ENCODE measurements around the gene ZNF445. TPM values are rescaled to one million over a fixed set of nuclear protein-coding genes. Genes with fewer than 3 reads are reported as not detected.
"Not testable (repeated sequence)": the region's sequence is repeated elsewhere in the genome, so short reads cannot be mapped to it uniquely, and the experiment has no call there.

Gene ZNF445
- total RNA-seq, 2 experiments from 2014 or later, result 17.9 to 24.0 TPM

GRCh38 chr3:44419116-44419922, 58.2 kb downstream of the ZNF445 start:
- H3K27ac Mint-ChIP-seq, result no peak overlapping the region
- CTCF ChIA-PET, result no interaction called here
- H3K9me3 Mint-ChIP-seq (ENCODE audit: low read depth), result no peaks in the 10 kb centered on the region

GRCh38 chr3:44418549-44418948, 58.9 kb downstream of the ZNF445 start:
- Mint-ChIP-seq H3K4me1 (no peaks in the 10 kb centered on the region), H3K9me3 (ENCODE audit: low read depth) (no peaks in the 10 kb centered on the region), H3K27me3 (no peaks in the 10 kb centered on the region), H3K27ac (no peak overlapping the region), H3K4me3 (no peak overlapping the region), H3K36me3 (no peaks in the 10 kb centered on the region)
- CTCF ChIA-PET, result no interaction called here
- DNase-seq (no peak), ATAC-seq (no peak)

More at GRCh38 chr3:44419116-44419922, 58.2 kb downstream of the ZNF445 start:
- no peak overlapping the region for H3K4me3 Mint-ChIP-seq
- no peaks in the 10 kb centered on the region for H3K4me1 Mint-ChIP-seq
- DNase-seq (peak; percentile 23), ATAC-seq (no peak)
- no peaks in the 10 kb centered on the region for H3K27me3 Mint-ChIP-seq
- H3K36me3 Mint-ChIP-seq, result no peaks in the 10 kb centered on the region

- CTCF ChIA-PET; ATAC-seq; H3K4me3 Mint-ChIP-seq; H3K36me3 Mint-ChIP-seq; H3K4me1 Mint-ChIP-seq; H3K27me3 Mint-ChIP-seq; H3K9me3 Mint-ChIP-seq (ENCODE audit: low read depth); H3K27ac Mint-ChIP-seq; DNase-seq: not testable (repeated sequence)
Measured at GRCh38 chr3:44418118-44418517, 59.4 kb downstream of the ZNF445 start.

DNA sequence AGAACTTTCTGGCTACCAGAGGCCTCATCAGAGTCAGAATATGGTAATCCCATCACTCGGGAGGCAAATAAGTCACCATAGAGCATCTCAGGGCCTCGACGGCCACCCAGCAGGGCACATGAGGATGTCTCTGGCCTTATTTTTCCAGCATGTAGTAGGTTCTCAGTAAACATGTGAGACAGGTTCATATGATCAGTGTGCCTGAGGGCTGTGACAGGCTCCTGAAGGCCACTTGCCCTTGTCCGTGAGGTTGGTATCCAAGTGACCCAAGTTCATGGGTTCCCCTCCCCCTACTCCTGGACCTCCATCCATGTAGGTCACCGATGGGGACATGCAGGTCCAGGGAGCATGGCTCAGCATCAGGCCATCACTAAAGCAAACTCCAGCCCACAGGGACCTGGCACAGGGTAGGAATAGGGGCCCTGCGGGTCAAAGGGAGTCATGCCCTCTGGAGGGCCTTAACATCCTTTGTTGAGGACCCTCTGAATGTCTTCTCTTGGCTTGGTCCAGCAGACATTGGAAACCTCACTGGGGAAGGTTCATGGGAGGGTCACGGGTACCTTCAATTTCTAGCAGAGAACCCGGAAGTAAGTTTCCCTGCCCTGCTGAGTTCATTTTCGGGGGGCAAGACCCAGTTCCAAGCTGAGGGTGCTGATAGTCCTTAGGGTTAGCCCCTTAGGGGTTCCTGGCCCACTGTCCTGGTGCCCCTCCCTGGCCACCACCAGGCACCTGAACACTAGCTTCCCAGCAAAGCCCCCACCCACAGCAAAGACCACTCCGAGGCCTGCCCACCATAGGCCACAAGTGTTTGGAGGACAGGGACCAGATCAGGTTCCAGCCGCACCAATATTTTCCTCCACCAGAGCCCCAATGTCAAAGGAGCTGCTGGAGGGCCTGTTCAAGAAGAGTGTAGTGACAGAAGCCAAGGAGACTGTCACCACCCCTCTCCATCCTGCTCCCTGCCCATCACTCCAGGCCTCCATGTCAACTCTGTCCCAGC, 61.1 kb downstream of the ZNF445 start:
- Mint-ChIP-seq H3K4me1 (no peaks in the 10 kb centered on the region), H3K36me3 (no peaks in the 10 kb centered on the region), H3K27ac (no peak overlapping the region), H3K4me3 (no peak overlapping the region), H3K9me3 (ENCODE audit: low read depth) (no peaks in the 10 kb centered on the region), H3K27me3 (no peaks in the 10 kb centered on the region)
- ATAC-seq, result no peak
- DNase-seq, result peak; percentile 23
- CTCF ChIA-PET, result no interaction called here

DNA sequence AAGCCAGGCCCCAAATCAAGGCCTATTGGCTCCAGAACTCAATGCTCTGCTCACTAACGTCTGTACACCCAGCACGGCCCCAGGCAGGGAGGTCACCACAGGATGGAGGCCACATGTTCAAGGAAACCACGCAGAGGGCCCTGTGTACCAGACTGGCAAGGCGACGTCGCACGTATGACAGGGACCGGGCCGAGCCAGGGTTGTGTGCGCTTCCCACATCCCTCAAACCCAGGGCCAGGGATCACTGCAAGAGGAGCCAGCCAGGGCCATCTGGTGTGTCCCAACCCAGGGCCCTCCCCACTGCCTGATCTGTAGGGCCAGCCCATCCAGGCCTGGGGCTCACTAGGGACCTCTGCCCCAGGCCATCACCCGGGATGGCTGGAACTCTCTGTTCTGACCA, 62.0 kb downstream of the ZNF445 start:
- no peak for ATAC-seq
- Mint-ChIP-seq H3K4me3 (no peak overlapping the region), H3K4me1 (no peaks in the 10 kb centered on the region), H3K27ac (no peak overlapping the region), H3K9me3 (ENCODE audit: low read depth) (no peaks in the 10 kb centered on the region), H3K27me3 (no peaks in the 10 kb centered on the region), H3K36me3 (no peaks in the 10 kb centered on the region)
- CTCF ChIA-PET, result no interaction called here
- no peak for DNase-seq

DNA sequence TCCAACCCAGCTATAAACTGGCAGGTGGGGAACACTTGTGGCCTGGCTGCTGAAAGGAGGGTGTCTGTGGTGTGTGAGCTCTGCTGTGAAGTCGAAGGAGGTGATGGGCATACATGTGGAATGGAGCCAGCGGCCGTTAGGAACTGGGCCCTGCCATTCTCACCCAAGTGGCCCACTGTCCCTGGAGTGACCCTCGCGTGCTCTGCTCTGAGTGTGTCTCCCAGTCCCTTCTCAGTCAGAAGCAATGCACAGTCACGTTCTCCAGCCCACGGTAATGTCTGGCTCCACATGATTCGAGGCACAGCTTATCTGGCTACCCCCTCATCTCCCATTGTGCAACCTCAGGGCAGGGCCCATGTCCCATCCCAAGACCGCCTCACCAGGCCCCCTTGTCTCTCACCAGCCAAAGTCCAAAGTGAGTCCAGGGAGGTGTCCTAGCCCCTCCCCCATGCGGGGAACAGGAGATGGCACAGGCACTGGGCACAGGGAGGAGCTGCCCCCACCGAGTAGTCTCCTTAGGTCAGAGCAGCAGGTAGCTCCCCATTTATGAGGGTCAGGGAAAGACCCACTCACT, 62.9 kb downstream of the ZNF445 start:
- H3K4me1 Mint-ChIP-seq, result no peaks in the 10 kb centered on the region
- DNase-seq, result no peak
- no peak for ATAC-seq
- H3K27ac Mint-ChIP-seq, result no peak overlapping the region
- no peaks in the 10 kb centered on the region for H3K27me3 Mint-ChIP-seq
- no peaks in the 10 kb centered on the region for H3K9me3 Mint-ChIP-seq (ENCODE audit: low read depth)
- CTCF ChIA-PET, result no interaction called here
- H3K4me3 Mint-ChIP-seq, result no peak overlapping the region
- no peaks in the 10 kb centered on the region for H3K36me3 Mint-ChIP-seq

DNA sequence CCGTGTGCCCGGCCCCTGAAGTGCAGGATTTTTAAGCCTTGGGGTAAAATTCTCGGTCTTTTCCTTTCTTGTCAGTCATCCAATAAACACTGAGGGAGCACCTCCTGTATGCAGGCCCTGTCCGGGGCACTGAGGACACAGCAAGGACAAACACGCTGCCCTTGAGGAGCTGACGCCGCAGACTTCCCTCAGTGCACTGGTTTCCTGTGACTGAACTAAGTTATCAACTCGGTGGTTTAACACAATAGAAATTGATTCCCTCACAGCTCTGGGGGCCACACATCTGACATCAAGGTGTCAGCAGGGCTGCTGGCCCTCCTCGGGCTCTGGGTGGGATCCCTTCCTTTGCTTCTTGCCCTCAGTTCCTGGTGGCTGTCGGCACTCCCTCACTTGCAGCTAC, 65.1 kb downstream of the ZNF445 start:
- Mint-ChIP-seq H3K27me3 (no peaks in the 10 kb centered on the region), H3K4me3 (no peak overlapping the region), H3K9me3 (ENCODE audit: low read depth) (no peaks in the 10 kb centered on the region), H3K27ac (no peak overlapping the region), H3K4me1 (no peaks in the 10 kb centered on the region), H3K36me3 (no peaks in the 10 kb centered on the region)
- CTCF ChIA-PET, result no interaction called here
- DNase-seq, result no peak
- ATAC-seq, result no peak

GRCh38 chr3:44411031-44411645, 66.3 kb downstream of the ZNF445 start:
- Mint-ChIP-seq H3K36me3 (no peaks in the 10 kb centered on the region), H3K27me3 (no peaks in the 10 kb centered on the region), H3K4me1 (no peaks in the 10 kb centered on the region), H3K4me3 (no peak overlapping the region), H3K27ac (no peak overlapping the region), H3K9me3 (ENCODE audit: low read depth) (no peaks in the 10 kb centered on the region)
- no peak for ATAC-seq
- CTCF ChIA-PET, result no interaction called here
- DNase-seq, result no peak

GRCh38 chr3:44409640-44410410, 67.6 kb downstream of the ZNF445 start:
- CTCF ChIA-PET, result no interaction called here
- Mint-ChIP-seq H3K4me1 (no peaks in the 10 kb centered on the region), H3K27ac (no peak overlapping the region)

GRCh38 chr3:44402548-44402947, 74.9 kb downstream of the ZNF445 start:
- H3K27me3 Mint-ChIP-seq, result no peaks in the 10 kb centered on the region
- no peak for ATAC-seq
- H3K36me3 Mint-ChIP-seq, result peaks cover 2% of the 10 kb centered on the region
- no peaks in the 10 kb centered on the region for H3K4me1 Mint-ChIP-seq
- CTCF ChIA-PET, result no interaction called here
- DNase-seq, result no peak
- H3K4me3 Mint-ChIP-seq, result no peak overlapping the region
- no peak overlapping the region for H3K27ac Mint-ChIP-seq
- no peaks in the 10 kb centered on the region for H3K9me3 Mint-ChIP-seq (ENCODE audit: low read depth)

More at GRCh38 chr3:44409640-44410410, 67.6 kb downstream of the ZNF445 start:
- H3K9me3 Mint-ChIP-seq (ENCODE audit: low read depth), result no peaks in the 10 kb centered on the region
- H3K27me3 Mint-ChIP-seq, result no peaks in the 10 kb centered on the region
- H3K36me3 Mint-ChIP-seq, result no peaks in the 10 kb centered on the region
- DNase-seq, result no peak
- no peak for ATAC-seq
- no peak overlapping the region for H3K4me3 Mint-ChIP-seq

- H3K9me3 Mint-ChIP-seq (ENCODE audit: low read depth), result no peaks in the 10 kb centered on the region
- no peak for DNase-seq
- ATAC-seq, result no peak
- no peaks in the 10 kb centered on the region for H3K4me1 Mint-ChIP-seq
- no peak overlapping the region for H3K4me3 Mint-ChIP-seq
- H3K27ac Mint-ChIP-seq, result no peak overlapping the region
- CTCF ChIA-PET, result interaction anchor here (1.1 kb wide), 1 partner anchor 9 kb away, joined by 3 read pairs; no protein-coding TSS in a partner anchor
- H3K36me3 Mint-ChIP-seq, result peaks cover 2% of the 10 kb centered on the region
- no peaks in the 10 kb centered on the region for H3K27me3 Mint-ChIP-seq
Measured at GRCh38 chr3:44400771-44401170, 76.7 kb downstream of the ZNF445 start.

DNA sequence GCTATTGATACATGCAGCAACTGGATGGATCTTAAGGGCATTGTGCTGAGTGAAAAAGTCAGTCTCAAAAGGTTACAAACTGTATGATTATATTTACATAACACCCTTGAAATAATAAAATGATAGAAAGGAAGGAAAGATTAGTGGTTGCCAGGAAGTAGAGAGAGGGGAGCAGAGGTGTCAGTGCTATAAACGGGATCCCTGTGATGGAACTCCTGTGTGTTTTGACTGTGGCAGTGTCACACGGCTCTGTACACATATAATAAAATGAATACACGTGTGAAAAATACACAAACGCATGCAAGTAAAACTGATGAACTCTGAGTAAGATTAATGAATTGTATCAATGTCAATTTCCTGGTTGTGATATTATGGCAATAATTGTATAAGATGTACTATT, 78.6 kb downstream of the ZNF445 start:
- Mint-ChIP-seq H3K27me3 (no peaks in the 10 kb centered on the region), H3K9me3 (ENCODE audit: low read depth) (no peaks in the 10 kb centered on the region), H3K36me3 (peaks cover 2% of the 10 kb centered on the region), H3K27ac (no peak overlapping the region), H3K4me1 (no peaks in the 10 kb centered on the region), H3K4me3 (no peak overlapping the region)
- CTCF ChIA-PET, result no interaction called here
- DNase-seq (no peak), ATAC-seq (no peak)

DNA sequence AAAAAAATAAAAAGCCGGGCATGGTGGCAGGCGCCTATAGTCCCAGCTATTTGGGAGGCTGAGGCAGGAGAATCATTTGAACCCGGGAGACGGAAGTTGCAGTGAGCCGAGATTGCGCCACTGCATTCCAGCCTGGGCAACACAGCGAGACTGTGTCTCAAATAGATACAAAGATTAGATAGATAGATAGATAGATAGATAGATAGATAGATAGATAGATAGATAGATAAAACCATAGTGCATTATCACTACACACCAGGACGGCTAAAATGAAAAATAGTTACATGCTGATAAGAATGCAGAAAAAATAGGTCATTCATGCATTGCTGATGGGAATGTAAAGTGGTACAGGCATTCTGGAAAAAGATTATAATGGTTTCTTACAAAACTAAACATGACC, 79.2 kb downstream of the ZNF445 start:
- CTCF ChIA-PET; H3K9me3 Mint-ChIP-seq (ENCODE audit: low read depth); H3K4me1 Mint-ChIP-seq; H3K27me3 Mint-ChIP-seq; H3K4me3 Mint-ChIP-seq; H3K36me3 Mint-ChIP-seq; DNase-seq; H3K27ac Mint-ChIP-seq; ATAC-seq: not testable (repeated sequence)

Data from activated CD8-positive, alpha-beta memory T cell treated with anti-CD3 and anti-CD28 coated beads, Interleukin-2, amount 10 ng/mL, durations not matched to agents 7 days and 5 days (primary cell).